ENCODE measurements around the gene NDUFS1.

DNA sequence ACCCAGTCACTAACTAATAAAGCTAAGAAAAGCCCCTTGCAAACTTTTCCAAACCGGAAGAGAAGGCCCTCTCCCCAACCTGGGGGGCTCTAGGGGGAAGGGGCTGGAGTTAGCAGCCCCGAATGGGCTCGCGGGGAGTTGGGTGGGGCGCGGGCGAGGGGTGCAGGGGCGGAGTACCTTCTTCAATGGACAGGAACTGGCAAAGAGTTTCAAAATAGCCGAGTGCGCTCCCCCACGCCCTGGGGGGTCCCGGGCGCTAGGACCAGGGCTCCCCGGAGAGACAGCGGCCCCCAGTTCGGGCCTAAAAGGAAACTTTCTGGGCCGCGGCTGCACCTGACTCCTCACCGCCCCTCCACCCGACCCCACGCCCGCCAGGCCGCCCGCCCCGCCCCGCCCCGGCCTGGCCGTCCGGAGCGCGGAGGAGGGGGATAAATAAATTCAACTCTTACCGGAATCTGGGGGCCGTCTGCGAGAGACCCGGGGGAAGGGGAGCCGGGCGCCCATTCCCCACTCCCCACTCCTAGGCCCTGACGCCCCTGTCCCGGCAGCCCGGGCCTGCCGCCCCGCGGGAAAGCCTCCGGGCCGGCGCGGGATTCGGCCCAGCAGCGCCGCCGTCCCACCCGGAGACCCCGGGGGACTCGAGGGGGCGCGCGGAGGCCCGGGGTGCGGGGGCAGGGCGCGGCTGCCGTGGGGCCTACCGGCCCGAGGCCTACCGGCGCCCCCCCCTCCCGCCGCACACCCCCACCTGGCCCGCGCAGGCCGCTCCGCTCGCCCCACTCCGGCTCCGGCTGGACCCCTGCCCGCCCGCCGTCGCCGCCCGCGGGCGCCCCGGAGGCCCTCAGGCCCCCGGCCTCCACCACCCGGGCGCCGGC lies 74.1 kb downstream of the NDUFS1 start:
- TF ChIP-seq MXI1 (conservative IDR thresholded peaks at IDR 0.05; ENCODE audit: poor library complexity, severe bottlenecking) (peak; percentile 2), EZH2 (IDR thresholded peaks at IDR 0.05; ENCODE audit: borderline replicate concordance, insufficient read depth, low read length, poor library complexity, severe bottlenecking) (no peak), POLR2AphosphoS5 (IDR thresholded peaks at IDR 0.05) (no peak), TAF1 (IDR thresholded peaks at IDR 0.05; ENCODE audit: low read depth) (no peak)
- TF ChIP-seq, protein P1, sequence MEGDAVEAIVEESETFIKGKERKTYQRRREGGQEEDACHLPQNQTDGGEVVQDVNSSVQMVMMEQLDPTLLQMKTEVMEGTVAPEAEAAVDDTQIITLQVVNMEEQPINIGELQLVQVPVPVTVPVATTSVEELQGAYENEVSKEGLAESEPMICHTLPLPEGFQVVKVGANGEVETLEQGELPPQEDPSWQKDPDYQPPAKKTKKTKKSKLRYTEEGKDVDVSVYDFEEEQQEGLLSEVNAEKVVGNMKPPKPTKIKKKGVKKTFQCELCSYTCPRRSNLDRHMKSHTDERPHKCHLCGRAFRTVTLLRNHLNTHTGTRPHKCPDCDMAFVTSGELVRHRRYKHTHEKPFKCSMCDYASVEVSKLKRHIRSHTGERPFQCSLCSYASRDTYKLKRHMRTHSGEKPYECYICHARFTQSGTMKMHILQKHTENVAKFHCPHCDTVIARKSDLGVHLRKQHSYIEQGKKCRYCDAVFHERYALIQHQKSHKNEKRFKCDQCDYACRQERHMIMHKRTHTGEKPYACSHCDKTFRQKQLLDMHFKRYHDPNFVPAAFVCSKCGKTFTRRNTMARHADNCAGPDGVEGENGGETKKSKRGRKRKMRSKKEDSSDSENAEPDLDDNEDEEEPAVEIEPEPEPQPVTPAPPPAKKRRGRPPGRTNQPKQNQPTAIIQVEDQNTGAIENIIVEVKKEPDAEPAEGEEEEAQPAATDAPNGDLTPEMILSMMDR (IDR thresholded peaks at IDR 0.05; ENCODE audit: poor library complexity, severe bottlenecking), result no peak
- TF ChIP-seq, protein P2, sequence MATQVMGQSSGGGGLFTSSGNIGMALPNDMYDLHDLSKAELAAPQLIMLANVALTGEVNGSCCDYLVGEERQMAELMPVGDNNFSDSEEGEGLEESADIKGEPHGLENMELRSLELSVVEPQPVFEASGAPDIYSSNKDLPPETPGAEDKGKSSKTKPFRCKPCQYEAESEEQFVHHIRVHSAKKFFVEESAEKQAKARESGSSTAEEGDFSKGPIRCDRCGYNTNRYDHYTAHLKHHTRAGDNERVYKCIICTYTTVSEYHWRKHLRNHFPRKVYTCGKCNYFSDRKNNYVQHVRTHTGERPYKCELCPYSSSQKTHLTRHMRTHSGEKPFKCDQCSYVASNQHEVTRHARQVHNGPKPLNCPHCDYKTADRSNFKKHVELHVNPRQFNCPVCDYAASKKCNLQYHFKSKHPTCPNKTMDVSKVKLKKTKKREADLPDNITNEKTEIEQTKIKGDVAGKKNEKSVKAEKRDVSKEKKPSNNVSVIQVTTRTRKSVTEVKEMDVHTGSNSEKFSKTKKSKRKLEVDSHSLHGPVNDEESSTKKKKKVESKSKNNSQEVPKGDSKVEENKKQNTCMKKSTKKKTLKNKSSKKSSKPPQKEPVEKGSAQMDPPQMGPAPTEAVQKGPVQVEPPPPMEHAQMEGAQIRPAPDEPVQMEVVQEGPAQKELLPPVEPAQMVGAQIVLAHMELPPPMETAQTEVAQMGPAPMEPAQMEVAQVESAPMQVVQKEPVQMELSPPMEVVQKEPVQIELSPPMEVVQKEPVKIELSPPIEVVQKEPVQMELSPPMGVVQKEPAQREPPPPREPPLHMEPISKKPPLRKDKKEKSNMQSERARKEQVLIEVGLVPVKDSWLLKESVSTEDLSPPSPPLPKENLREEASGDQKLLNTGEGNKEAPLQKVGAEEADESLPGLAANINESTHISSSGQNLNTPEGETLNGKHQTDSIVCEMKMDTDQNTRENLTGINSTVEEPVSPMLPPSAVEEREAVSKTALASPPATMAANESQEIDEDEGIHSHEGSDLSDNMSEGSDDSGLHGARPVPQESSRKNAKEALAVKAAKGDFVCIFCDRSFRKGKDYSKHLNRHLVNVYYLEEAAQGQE (IDR thresholded peaks at IDR 0.05; ENCODE audit: borderline replicate concordance), result no peak
